T-helper 2 cell treated with Interferon-gamma antibody and Interleukin-4, amounts not matched to agents 100 ng/mL and 5 ng/mL, for 36 hours (primary cell): ENCODE measurements around the gene GOLGA8T. TPM values are rescaled to one million over a fixed set of nuclear protein-coding genes. Genes with fewer than 3 reads are reported as not detected.
"Not testable (repeated sequence)": the region's sequence is repeated elsewhere in the genome, so short reads cannot be mapped to it uniquely, and the experiment has no call there.

Experiments
- intact Hi-C: fragments of 100-400 bp; cut with micrococcal nuclease; formaldehyde crosslinking; loops from one replicate; pipeline ENCODE4 v1.15.1; 2023
- total RNA-seq: library from RNA; stranded (reverse); gene quantifications from 2 replicates; pipeline ENCODE4 v1.2.3, GENCODE V29; 2022

The GOLGA8T gene, protein sequence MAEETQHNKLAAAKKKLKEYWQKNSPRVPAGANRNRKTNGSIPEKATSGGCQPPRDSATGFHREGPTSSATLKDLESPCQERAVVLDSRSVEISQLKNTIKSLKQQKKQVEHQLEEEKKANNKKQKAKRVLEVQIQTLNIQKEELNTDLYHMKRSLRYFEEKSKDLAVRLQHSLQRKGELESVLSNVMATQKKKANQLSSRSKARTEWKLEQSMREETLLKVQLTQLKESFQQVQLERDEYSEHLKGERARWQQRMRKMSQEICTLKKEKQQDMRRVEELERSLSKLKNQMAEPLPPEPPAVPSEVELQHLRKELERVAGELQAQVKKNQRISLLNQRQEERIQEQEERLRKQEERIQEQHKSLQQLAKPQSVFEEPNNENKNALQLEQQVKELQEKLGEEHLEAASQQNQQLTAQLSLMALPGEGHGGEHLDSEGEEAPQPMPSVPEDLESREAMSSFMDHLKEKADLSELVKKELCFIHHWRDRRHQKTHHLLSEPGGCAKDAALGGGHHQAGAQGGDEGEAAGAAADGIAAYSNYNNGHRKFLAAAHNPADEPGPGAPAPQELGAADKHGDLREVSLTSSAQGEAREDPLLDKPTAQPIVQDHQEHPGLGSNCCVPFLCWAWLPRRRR
- total RNA-seq, result 0.14 TPM in 1 of 2 replicates, not detected in the other

GRCh38 chr15:30134751-30135150 lies at the start of gene GOLGA8T:
Gene GOLGA8T (plus strand): TSS chr15:30135051. CDS start chr15:30135149, 98 bp downstream.
- intact Hi-C loops, result not testable (repeated sequence)

DNA sequence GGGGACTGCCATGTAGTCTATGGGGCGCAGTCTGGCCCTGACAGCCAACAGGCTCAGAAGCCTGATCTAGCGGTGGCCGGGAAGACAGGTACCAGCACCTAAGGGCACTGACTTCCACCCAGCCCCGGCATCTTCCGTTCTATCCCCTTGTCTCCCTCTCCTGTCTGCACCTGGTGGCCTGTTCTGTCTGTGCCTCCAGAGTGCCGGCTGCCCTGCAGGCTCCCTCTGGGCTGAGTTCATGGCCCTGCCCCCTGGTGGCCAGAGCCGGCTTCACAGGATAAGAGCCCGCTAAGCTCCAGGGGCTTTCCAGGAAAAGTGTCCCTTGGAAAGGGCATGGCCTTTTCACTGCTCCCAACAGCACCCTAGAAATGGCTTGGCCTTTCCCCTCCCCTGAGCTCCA lies 37.0 kb upstream of the GOLGA8T start:
- intact Hi-C loops, result not testable (repeated sequence)

DNA sequence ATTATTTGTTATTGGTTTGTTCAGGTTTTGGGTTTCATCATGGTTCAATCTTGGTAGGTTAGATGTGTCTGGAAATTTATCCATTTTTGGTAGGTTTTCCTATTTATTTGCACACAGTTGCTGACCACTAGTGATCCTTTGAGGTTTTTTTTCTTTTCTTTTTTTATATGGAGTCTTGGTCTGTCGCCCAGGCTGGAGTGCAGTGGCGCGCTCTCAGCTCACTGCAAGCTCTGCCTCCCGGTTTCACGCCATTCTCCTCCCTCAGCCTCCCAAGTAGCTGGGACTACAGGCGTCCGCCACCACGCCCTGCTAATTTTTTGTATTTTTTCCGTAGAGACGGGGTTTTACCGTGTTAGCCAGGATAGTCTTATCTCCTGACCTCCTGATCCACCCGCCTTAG lies 32.0 kb upstream of the GOLGA8T start:
- intact Hi-C loops, result not testable (repeated sequence)

DNA sequence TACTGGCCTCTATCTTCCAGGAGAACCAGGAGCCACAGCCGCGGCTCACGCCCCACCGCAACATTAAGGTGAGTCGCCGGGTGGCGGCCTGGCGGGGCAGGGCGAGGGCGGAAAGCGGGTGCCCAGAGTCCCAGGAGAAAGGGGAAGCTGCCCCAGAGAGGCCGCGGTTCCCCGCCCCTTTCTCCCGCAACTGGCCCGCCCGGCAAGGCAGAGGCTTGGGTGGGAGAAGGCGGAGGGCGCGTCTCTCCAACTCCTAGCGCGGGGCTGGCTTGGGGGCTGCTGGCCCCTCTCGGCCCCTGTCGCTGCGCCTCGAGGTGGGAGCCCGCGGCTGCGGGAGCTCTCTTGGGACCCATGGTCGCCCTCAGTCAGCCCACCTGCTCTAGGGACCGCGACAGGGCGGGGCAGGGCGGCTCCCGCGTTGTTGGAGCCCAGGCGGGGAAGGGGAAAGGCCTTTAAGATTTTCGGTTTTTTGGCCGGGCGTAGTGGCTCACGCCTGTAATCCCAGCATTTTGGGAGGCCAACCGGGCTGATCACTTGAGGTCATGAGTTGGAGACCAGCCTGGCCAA lies 30.8 kb upstream of the GOLGA8T start:
- intact Hi-C loops, result not testable (repeated sequence)

DNA sequence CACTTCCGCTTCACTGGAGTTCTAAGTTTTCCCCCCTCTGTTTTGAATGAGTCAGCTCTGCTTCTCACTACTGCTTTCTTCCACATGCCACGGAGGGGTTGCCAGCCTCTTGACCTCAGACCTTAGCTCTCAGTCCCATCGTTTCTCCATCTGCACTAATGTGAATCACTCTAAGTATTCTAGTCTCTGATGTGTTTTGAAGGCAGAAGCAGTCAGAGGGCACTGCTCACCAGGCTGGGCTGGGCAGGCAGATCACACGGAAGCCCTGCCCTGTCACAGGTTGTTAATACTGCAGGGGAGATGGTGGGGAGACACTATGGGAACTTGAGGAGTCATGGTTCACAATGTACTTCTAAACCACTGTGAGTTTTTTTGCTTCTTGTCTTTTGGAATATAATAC lies 24.3 kb upstream of the GOLGA8T start:
- intact Hi-C loops, result not testable (repeated sequence)

GRCh38 chr15:30130066-30130465 lies 4.8 kb upstream of the GOLGA8T start:
- intact Hi-C loops, result not testable (repeated sequence)

- intact Hi-C loops, result not testable (repeated sequence)
Observed at GRCh38 chr15:30143246-30143645, 8.4 kb downstream of the GOLGA8T start.

DNA sequence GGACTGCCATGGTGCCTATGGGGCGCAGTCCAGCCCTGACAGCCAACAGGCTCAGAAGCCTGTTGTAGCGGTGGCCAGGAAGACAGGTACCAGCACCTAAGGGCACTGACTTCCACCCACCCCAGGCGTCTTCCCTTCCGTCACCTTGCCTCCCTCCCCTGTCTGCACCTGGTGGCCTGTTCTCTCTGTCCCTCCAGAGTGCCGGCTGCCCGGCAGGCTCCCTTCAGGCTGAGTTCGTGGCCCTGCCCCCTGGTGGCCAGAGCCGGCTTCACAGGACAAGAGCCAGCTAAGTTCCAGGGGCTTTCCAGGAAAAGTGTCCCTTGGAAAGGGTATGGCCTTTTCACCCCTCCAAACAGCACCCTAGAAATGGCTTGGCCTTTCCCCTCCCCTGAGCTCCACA lies 15.0 kb downstream of the GOLGA8T start:
- intact Hi-C loops, result not testable (repeated sequence)

DNA sequence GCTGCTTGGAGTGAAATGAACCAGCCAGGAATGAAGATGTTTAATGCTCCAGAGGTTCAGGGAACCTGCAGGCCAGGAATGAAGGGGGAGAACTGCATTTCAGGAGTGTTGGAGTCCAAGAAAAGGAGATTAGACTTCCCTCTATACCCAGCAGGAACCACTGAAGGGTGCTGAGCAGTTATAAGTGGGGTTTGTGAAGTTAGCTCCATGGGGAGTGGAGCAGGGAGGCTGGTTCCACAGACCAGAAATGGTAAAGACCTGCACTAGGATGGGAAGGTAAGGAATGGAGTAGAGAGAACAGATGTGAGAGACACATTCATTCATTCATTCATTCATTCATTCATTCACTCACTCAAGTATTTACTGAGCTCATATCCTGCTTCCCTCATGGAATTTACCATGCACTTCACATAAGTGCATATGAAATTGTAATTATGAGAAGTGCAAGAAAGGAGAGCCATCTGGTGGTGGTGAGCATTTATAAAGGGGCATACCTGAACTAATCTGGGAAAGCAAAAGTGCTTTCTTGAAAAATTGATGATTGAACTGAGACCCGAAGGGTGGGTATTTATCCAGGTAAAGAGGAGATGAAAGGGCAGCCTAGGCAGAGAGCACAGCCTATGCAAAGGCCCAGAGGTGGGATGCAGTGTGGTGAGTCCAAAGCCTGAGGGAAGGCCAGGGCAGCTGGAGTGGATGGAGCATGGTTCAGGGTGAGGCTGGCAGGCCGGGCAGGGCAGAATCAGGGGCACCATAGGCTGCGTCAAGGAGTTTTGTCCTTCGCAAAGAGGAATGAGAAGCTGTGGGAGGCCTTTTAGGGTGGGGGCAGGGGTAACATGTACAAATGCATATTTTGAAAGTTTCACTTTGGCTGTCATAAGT lies 27.9 kb downstream of the GOLGA8T start:
- intact Hi-C loops, result not testable (repeated sequence)

DNA sequence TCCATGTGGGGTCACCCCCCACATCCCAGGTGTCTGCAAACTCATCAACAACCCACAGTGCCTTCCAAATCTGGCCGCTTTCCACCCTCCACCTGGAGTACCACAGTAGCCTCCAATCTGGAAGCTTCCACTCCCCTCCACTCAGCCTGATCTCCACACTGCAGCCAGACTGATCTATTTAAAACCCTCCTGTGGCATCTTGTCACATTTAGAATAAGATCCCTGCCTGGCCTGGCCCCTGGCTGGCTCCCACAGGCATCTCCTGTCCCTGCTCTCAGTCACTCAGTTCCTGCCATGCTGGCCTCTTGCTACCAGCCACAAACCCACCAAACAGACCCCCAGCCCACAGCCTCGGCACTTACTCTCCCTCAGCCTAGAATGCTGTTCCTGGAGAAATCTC lies 28.9 kb downstream of the GOLGA8T start:
- intact Hi-C loops, result not testable (repeated sequence)

GRCh38 chr15:30164257-30164656 lies 29.4 kb downstream of the GOLGA8T start:
- intact Hi-C loops, result not testable (repeated sequence)

DNA sequence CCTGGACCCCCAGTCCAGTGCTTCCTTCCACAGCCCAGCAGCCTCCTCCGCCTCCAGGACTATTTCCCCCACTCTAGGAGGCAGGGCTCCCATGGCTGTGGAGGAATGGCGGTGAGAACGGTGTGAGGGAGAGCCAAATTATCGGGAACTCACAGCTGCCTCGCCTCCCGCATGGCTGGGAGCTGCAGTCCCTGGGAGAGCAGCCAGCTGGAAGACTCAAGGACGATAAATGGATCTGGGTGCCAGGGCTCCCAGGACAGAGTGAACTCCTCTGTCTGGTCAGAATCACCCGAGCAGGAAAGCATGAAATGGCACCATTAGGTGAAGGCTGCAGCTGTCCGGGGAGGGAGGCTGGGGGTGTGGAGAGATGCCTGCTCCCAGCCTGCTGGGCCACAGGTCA lies 32.6 kb downstream of the GOLGA8T start:
- intact Hi-C loops, result not testable (repeated sequence)

- intact Hi-C loops, result not testable (repeated sequence)
Observed at GRCh38 chr15:30167886-30168285, 33.0 kb downstream of the GOLGA8T start.

DNA sequence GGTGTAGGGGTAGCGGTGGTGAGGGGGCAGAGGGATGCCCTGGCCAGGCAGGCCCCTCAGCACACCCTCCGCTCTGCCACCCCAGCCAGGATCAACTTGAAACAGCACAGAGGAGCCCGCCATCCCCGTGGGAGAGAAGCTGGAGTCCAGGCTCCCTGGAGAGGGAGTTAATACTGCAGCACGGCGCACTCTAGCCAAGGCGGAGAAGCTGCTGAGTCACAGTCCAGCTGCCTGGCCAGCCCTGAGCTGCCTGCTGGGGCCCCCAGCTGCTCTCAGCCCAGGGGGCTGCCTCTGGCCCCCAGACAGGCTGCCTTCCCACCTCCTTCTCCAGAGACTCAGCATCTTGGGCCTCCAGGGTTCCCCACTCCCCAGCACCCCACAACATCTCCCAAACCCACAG lies 36.6 kb downstream of the GOLGA8T start:
- intact Hi-C loops, result not testable (repeated sequence)

DNA sequence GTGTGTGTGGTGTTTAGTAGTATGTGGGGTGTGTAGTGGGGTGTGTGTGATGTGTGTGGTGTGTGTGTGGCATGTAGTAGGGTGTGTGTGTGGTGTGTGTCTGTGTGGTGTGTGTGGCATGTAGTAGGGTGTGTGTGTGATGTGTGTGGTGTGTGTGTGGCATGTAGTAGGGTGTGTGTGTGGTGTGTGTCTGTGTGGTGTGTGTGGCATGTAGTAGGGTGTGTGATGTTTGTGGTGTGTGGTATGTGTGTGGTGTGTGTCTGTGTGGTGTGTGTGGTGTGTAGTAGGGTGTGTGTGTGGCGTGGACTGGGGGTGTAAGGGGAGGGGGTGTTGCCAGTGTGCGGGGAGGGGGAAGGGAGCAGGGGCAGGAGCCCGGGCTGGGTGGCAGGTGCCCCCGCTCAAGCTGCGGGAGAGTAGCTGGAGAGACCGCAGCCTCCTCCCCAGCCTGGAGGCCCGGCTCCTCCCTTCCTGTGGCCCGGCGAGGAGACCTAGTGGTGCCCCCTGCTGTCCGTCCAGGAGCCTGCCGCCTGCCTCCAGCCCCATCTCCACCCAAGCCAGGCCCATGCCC lies 38.3 kb downstream of the GOLGA8T start:
- intact Hi-C loops, result not testable (repeated sequence)

GRCh38 chr15:30175291-30175690 lies 40.4 kb downstream of the GOLGA8T start:
- intact Hi-C loops, result not testable (repeated sequence)

DNA sequence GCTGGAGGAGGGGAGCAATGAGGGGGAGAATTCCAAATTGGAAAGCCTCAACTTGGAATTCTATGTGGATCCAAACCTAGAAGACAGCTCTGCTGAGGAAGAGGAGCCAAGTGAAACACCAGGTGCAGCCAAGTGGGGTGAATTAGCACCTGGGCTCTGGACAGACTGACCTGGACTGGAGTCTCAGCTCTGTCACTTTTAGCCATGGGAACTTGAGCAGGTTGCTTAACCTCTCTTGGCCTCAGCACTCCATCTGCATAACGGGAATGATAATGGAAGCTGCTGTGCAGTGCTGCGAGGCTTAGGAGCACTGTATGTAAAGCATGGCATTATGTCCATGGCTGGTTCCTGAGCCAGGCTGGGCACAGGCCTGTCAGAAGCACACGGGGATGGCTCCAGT lies 41.8 kb downstream of the GOLGA8T start:
- intact Hi-C loops, result not testable (repeated sequence)

- intact Hi-C loops, result not testable (repeated sequence)
Observed at GRCh38 chr15:30179814-30180213, 45.0 kb downstream of the GOLGA8T start.

DNA sequence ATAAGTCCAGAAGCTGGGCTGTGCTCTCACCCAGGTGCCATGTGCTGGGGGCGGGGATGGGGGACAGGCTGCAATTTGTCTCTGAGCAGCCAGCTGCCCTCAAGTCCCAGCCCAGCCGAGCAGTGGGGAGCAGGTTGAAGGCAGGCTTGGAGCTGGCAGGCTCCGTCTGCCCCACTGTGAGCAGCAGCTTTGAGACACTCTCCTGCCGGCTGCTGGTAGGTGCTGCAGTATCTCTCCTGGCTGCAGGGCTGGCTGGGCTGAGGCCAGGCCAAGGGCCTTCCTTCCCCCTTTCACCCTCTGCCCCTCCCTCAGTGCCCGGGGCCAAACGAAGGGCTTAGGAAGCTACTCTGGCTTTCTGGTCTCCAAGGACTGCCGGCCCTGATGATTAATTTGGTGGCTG lies 50.6 kb downstream of the GOLGA8T start:
- intact Hi-C loops, result not testable (repeated sequence)

DNA sequence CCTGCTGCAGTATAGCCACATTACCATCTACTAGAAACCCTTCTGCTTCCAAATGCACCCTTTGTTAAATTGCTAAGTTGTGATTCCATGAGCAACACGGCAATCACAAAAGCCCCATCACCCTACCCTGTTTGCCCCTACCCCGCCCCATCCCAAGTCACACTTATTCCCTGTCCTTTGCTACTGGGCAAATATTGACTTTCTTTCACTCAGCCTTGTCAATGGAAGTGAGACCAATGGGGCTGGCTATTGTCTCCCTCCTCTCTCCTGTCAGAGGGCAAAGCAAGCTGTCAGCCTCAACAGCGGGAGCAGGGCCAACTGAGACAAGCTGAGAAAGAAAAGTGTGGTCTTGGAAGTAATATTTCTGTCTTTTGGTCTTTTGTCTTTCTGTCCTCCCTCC lies 52.6 kb downstream of the GOLGA8T start:
- intact Hi-C loops, result not testable (repeated sequence)

- intact Hi-C loops, result not testable (repeated sequence)
Observed at GRCh38 chr15:30189754-30190153, 54.9 kb downstream of the GOLGA8T start.
